WERI-Rb-1 (cell line): Measurements from ENCODE around the gene TNS1.

Experiments
- DNase-seq: peaks from one replicate; pipeline ENCODE4 v3.0.0-alpha.2; 2020
- H3K27ac ChIP-seq: fragments of 250-450 bp; sonication (Bioruptor Pico); 2 replicates; pipeline ENCODE4 v1.5.1; 2020; ENCODE audit warnings: mild to moderate bottlenecking, moderate library complexity
- H3K27me3 ChIP-seq: fragments of 250-450 bp; sonication (Bioruptor Pico); 2 replicates; pipeline ENCODE4 v1.5.1; 2021; ENCODE audit warnings: mild to moderate bottlenecking, low read depth, moderate library complexity; ENCODE audit not compliant: insufficient read depth, severe bottlenecking
- H3K36me3 ChIP-seq: fragments of 250-450 bp; sonication (Bioruptor Pico); 2 replicates; pipeline ENCODE4 v1.5.1; 2020; ENCODE audit warnings: mild to moderate bottlenecking, moderate library complexity
- H3K4me3 ChIP-seq: 2 replicates; pipeline ENCODE4 v1.5.1; 2011; ENCODE audit warnings: low read depth, mild to moderate bottlenecking, control low read depth, low read length
- H3K9me3 ChIP-seq: fragments of 250-450 bp; sonication (Bioruptor Pico); 2 replicates; pipeline ENCODE4 v1.5.1; 2021; ENCODE audit warnings: mild to moderate bottlenecking, moderate library complexity; ENCODE audit not compliant: severe bottlenecking
- CTCF ChIP-seq: IDR thresholded peaks from 2 replicates; pipeline ENCODE4 v1.5.1; 2011; ENCODE audit warnings: low read depth, mild to moderate bottlenecking, control low read depth, inconsistent platforms, low read length

Gene TNS1

GRCh38 chr2:218043100-218043499 is 40.3 kb upstream of the TNS1 start:
- Histone ChIP-seq H3K27me3 (peaks cover 1% of the 10 kb centered on the region), H3K27ac (no peak overlapping the region), H3K4me3 (no peak overlapping the region), H3K36me3 (no peaks in the 10 kb centered on the region), H3K9me3 (no peaks in the 10 kb centered on the region)
- no peak for DNase-seq
- TF ChIP-seq CTCF, result no peak

GRCh38 chr2:218041302-218042168 is 38.7 kb upstream of the TNS1 start:
- DNase-seq, result no peak
- H3K9me3 ChIP-seq, result no peaks in the 10 kb centered on the region
- H3K4me3 ChIP-seq, result no peak overlapping the region
- peaks cover 5% of the 10 kb centered on the region for H3K27me3 ChIP-seq
- TF ChIP-seq CTCF, result no peak
- H3K27ac ChIP-seq, result no peak overlapping the region
- H3K36me3 ChIP-seq, result no peaks in the 10 kb centered on the region

GRCh38 chr2:218040883-218041282 is 38.1 kb upstream of the TNS1 start:
- Histone ChIP-seq H3K9me3 (no peaks in the 10 kb centered on the region), H3K36me3 (no peaks in the 10 kb centered on the region), H3K27ac (no peak overlapping the region), H3K4me3 (no peak overlapping the region), H3K27me3 (peaks cover 5% of the 10 kb centered on the region)
- no peak for DNase-seq
- TF ChIP-seq CTCF, result no peak

- H3K27ac ChIP-seq, result no peak overlapping the region
- no peak for DNase-seq
- no peak for TF ChIP-seq CTCF
- H3K27me3 ChIP-seq, result peaks cover 5% of the 10 kb centered on the region
- H3K9me3 ChIP-seq, result no peaks in the 10 kb centered on the region
- no peak overlapping the region for H3K4me3 ChIP-seq
- H3K36me3 ChIP-seq, result no peaks in the 10 kb centered on the region
Observed at GRCh38 chr2:218039171-218039570, 36.4 kb upstream of the TNS1 start.

GRCh38 chr2:218036371-218036770 is 33.6 kb upstream of the TNS1 start:
- Histone ChIP-seq H3K36me3 (no peaks in the 10 kb centered on the region), H3K27ac (no peak overlapping the region), H3K4me3 (no peak overlapping the region), H3K9me3 (no peaks in the 10 kb centered on the region), H3K27me3 (peaks cover 5% of the 10 kb centered on the region)
- 0 out of 2 replicates have a peak, but pooled peaks have one; percentile 11 for TF ChIP-seq CTCF
- DNase-seq, result no peak
